Loucy (cell line): ENCODE measurements around the gene DMBT1.

Source experiments
- H2AFZ ChIP-seq: fragments of 200-600 bp; sonication (generic); 2 replicates; pipeline ENCODE4 v1.6.0; 2016; ENCODE audit warnings: antibody characterized with exemption, mild to moderate bottlenecking, low read length, moderate library complexity
- H3F3A ChIP-seq: fragments of 200-600 bp; 2 replicates; pipeline ENCODE4 v1.6.0; 2016; ENCODE audit warnings: antibody characterized with exemption, low read depth, mild to moderate bottlenecking
- H3K27me3 ChIP-seq: fragments of 200-600 bp; sonication (generic); 2 replicates; pipeline ENCODE4 v1.6.1; 2014; ENCODE audit warnings: low read length, mild to moderate bottlenecking; ENCODE audit not compliant: insufficient read depth, poor library complexity, severe bottlenecking
- H3K36me3 ChIP-seq: fragments of 200-600 bp; sonication (generic); 2 replicates; pipeline ENCODE4 v1.6.1; 2016; ENCODE audit warnings: low read length; ENCODE audit not compliant: insufficient read depth
- H3K4me1 ChIP-seq: fragments of 200-600 bp; sonication (generic); 2 replicates; pipeline ENCODE4 v1.5.1; 2014; ENCODE audit warnings: low read length, mild to moderate bottlenecking; ENCODE audit not compliant: insufficient read depth, poor library complexity, severe bottlenecking
- H3K4me2 ChIP-seq: fragments of 200-600 bp; sonication (generic); 2 replicates; pipeline ENCODE4 v1.6.0; 2014; ENCODE audit warnings: antibody characterized with exemption, low read length, low read depth, mild to moderate bottlenecking; ENCODE audit not compliant: poor library complexity, severe bottlenecking
- H3K4me3 ChIP-seq: fragments of 200-600 bp; sonication (generic); 2 replicates; pipeline ENCODE4 v1.5.1; 2014; ENCODE audit warnings: low read length, mild to moderate bottlenecking, mixed read lengths; ENCODE audit not compliant: poor library complexity, severe bottlenecking
- H3K79me2 ChIP-seq: fragments of 200-600 bp; sonication (generic); 2 replicates; pipeline ENCODE4 v1.6.1; 2014; ENCODE audit warnings: low read length; ENCODE audit not compliant: insufficient read depth
- H3K9ac ChIP-seq: fragments of 200-600 bp; sonication (generic); 2 replicates; pipeline ENCODE4 v1.6.0; 2014; ENCODE audit warnings: mild to moderate bottlenecking, low read depth, low read length, moderate library complexity; ENCODE audit not compliant: poor library complexity, severe bottlenecking
- H3K9me2 ChIP-seq: fragments of 200-600 bp; sonication (generic); replicated peaks from 2 replicates; pipeline ENCODE4 v1.6.1; 2016; ENCODE audit warnings: low read depth, low read length, mixed read lengths
- H3K9me3 ChIP-seq: fragments of 200-600 bp; sonication (generic); 2 replicates; pipeline ENCODE4 v1.6.1; 2014; ENCODE audit warnings: mild to moderate bottlenecking, antibody characterized with exemption, low read length, low read depth; ENCODE audit not compliant: insufficient read depth
- H4K20me1 ChIP-seq: fragments of 200-600 bp; sonication (generic); 2 replicates; pipeline ENCODE4 v1.6.0; 2014; ENCODE audit warnings: antibody characterized with exemption, low read length, mild to moderate bottlenecking; ENCODE audit not compliant: insufficient read depth, poor library complexity, severe bottlenecking
- CTCF ChIP-seq: fragments of 200-600 bp; sonication (generic); conservative IDR thresholded peaks from 2 replicates; pipeline ENCODE4 v1.5.1; 2014; ENCODE audit warnings: mild to moderate bottlenecking, antibody characterized with exemption, low read length
- EZH2phosphoT487 ChIP-seq: fragments of 200-600 bp; IDR thresholded peaks from 2 replicates; pipeline ENCODE4 v1.6.1; 2018; ENCODE audit warnings: antibody characterized with exemption, mild to moderate bottlenecking, moderate library complexity, borderline replicate concordance

The DMBT1 gene

GRCh38 chr10:122532601-122533296 is 27.8 kb upstream of the DMBT1 start:
- Histone ChIP-seq H3K9me3 (no peaks in the 10 kb centered on the region), H3K9me2 (no peaks in the 10 kb centered on the region), H3F3A (no peaks in the 10 kb centered on the region), H3K4me1 (peaks cover 6% of the 10 kb centered on the region), H3K4me3 (no peak overlapping the region), H3K27me3 (no peaks in the 10 kb centered on the region), H3K36me3 (no peaks in the 10 kb centered on the region), H3K79me2 (no peaks in the 10 kb centered on the region), H4K20me1 (no peaks in the 10 kb centered on the region), H3K9ac (no peak overlapping the region), H3K4me2 (no peak overlapping the region), H2AFZ (no peak overlapping the region)
- TF ChIP-seq EZH2phosphoT487 (no peak), CTCF (no peak)

GRCh38 chr10:122537545-122537944 is 23.0 kb upstream of the DMBT1 start:
- peaks cover 29% of the 10 kb centered on the region for H3K4me1 ChIP-seq
- no peaks in the 10 kb centered on the region for H3K9me3 ChIP-seq
- no peaks in the 10 kb centered on the region for H4K20me1 ChIP-seq
- no peaks in the 10 kb centered on the region for H3K36me3 ChIP-seq
- H3F3A ChIP-seq: peaks cover 10% of the 10 kb centered on the region
- TF ChIP-seq EZH2phosphoT487 (no peak), CTCF (no peak)
- no peak overlapping the region for H3K4me2 ChIP-seq
- H3K4me3 ChIP-seq: no peak overlapping the region
- no peak overlapping the region for H3K9ac ChIP-seq
- no peaks in the 10 kb centered on the region for H3K79me2 ChIP-seq
- no peak overlapping the region for H2AFZ ChIP-seq
- H3K9me2 ChIP-seq: no peaks in the 10 kb centered on the region
- no peaks in the 10 kb centered on the region for H3K27me3 ChIP-seq

- Histone ChIP-seq H3K9me3 (no peaks in the 10 kb centered on the region), H3K4me1 (peaks cover 62% of the 10 kb centered on the region), H3K9me2 (no peaks in the 10 kb centered on the region), H3F3A (peaks cover 10% of the 10 kb centered on the region), H3K79me2 (no peaks in the 10 kb centered on the region), H3K4me3 (peak overlapping the region; percentile 39), H4K20me1 (no peaks in the 10 kb centered on the region), H3K9ac (peak overlapping the region; percentile 33), H3K27me3 (no peaks in the 10 kb centered on the region), H3K4me2 (peak overlapping the region; percentile 62), H3K36me3 (no peaks in the 10 kb centered on the region), H2AFZ (no peak overlapping the region)
- no peak for TF ChIP-seq CTCF
- TF ChIP-seq EZH2phosphoT487: no peak
These were observed 19.0 kb upstream of the DMBT1 start for GRCh38 chr10:122541541-122542002.
